Thyroid gland (tissue), 4 donors: Measurements from ENCODE around the gene RBM23.
"Not testable (repeated sequence)": the region's sequence is repeated elsewhere in the genome, so short reads cannot be mapped to it uniquely, and the experiment has no call there.

Experiments
- CTCF ChIP-seq, 6 experiments: fragments of 200-600 bp in 3 of 6; fragments of 450-650 bp in 3 of 6; sonication (generic) in 3 of 6; IDR thresholded peaks; one replicate each; pipeline ENCODE4 v1.5.1; 2016 to 2019; ENCODE audit warnings: antibody characterized with exemption in 6 of 6, mild to moderate bottlenecking in 2 of 6, inconsistent platforms in 1 of 6, moderate library complexity in 1 of 6
- POLR2A ChIP-seq, 2 donors: fragments of 450-650 bp; IDR thresholded peaks; one replicate each; pipeline ENCODE4 v1.6.1; 2017; ENCODE audit warnings: antibody characterized with exemption in 2 of 2, mild to moderate bottlenecking in 2 of 2, moderate library complexity in 1 of 2

- TF ChIP-seq CTCF, POLR2A (IDR thresholded peaks at IDR 0.05): not testable (repeated sequence)
These were observed 4.1 kb downstream of the RBM23 start for GRCh38 chr14:22914836-22915235.
